SK-N-SH treated with all-trans-retinoic acid at 6 μM for 48 hours (cell line): ENCODE data around the gene ZXDB.

Experiments
- ESRRG ChIP-seq: fragments of 250-450 bp; sonication (Bioruptor Pico); IDR thresholded peaks from 2 replicates; pipeline ENCODE4 v1.6.1; 2021; ENCODE audit warnings: mild to moderate bottlenecking
- GLIS3 ChIP-seq: fragments of 250-450 bp; sonication (Bioruptor Pico); IDR thresholded peaks from 2 replicates; pipeline ENCODE4 v1.5.0; 2020; ENCODE audit warnings: mild to moderate bottlenecking, moderate library complexity
- PPARA ChIP-seq: fragments of 250-450 bp; sonication (Bioruptor Pico); IDR thresholded peaks from 2 replicates; pipeline ENCODE4 v1.5.0; 2020; ENCODE audit warnings: mild to moderate bottlenecking, borderline replicate concordance
- TOX ChIP-seq: fragments of 250-450 bp; sonication (Bioruptor Pico); IDR thresholded peaks from 2 replicates; pipeline ENCODE4 v1.8.0; 2021; ENCODE audit warnings: mild to moderate bottlenecking, moderate library complexity, borderline replicate concordance
- TF ChIP-seq, protein P1 (sequence below): fragments of 250-450 bp; sonication (Bioruptor Pico); IDR thresholded peaks from 2 replicates; pipeline ENCODE4 v1.5.1; 2020; ENCODE audit warnings: low read depth, mild to moderate bottlenecking, moderate library complexity

DNA sequence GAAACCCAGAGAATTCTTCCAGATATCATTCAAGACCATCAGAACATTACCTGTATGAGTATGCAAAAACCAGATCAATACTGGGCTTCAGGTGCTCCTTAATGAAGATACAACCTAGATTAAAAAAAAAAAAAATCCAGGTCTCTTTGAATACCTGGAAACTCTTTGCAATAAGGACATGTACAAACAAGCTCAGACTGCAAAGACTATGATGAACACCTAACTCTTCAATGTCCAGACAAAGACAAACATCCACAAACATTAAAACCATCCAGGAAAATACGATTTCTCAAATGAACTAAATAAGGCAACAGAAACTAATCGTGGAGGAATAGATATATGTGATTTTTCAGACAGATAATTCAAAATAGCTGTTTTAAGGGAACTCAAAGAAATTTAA is 49.5 kb downstream of the ZXDB start:
- TF ChIP-seq, protein P1, sequence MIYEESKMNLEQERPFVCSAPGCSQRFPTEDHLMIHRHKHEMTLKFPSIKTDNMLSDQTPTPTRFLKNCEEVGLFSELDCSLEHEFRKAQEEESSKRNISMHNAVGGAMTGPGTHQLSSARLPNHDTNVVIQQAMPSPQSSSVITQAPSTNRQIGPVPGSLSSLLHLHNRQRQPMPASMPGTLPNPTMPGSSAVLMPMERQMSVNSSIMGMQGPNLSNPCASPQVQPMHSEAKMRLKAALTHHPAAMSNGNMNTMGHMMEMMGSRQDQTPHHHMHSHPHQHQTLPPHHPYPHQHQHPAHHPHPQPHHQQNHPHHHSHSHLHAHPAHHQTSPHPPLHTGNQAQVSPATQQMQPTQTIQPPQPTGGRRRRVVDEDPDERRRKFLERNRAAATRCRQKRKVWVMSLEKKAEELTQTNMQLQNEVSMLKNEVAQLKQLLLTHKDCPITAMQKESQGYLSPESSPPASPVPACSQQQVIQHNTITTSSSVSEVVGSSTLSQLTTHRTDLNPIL (CRISPR knock-in tag) = no peak
- TF ChIP-seq ESRRG (CRISPR knock-in tag) (no peak), PPARA (CRISPR knock-in tag) (no peak), GLIS3 (CRISPR knock-in tag) (no peak), TOX (CRISPR knock-in tag) (no peak)
